Stimulated activated CD8-positive, alpha-beta memory T cell treated with anti-CD3 and anti-CD28 coated beads, Interleukin-12 subunit alpha, Interleukin-12 subunit beta, amount 100 ng/mL, for 4 hours (primary cell): ENCODE data around the gene CRLF1.
"Not testable (repeated sequence)": the region's sequence is repeated elsewhere in the genome, so short reads cannot be mapped to it uniquely, and the experiment has no call there.

Source experiments
- DNase-seq: peaks from one replicate; pipeline ENCODE4 v3.0.0-alpha.2; 2020; ENCODE audit warnings: low read depth

CRLF1 gene

GRCh38 chr19:18592732-18593131 is 13.9 kb downstream of the CRLF1 start:
- not testable (repeated sequence) for DNase-seq

DNA sequence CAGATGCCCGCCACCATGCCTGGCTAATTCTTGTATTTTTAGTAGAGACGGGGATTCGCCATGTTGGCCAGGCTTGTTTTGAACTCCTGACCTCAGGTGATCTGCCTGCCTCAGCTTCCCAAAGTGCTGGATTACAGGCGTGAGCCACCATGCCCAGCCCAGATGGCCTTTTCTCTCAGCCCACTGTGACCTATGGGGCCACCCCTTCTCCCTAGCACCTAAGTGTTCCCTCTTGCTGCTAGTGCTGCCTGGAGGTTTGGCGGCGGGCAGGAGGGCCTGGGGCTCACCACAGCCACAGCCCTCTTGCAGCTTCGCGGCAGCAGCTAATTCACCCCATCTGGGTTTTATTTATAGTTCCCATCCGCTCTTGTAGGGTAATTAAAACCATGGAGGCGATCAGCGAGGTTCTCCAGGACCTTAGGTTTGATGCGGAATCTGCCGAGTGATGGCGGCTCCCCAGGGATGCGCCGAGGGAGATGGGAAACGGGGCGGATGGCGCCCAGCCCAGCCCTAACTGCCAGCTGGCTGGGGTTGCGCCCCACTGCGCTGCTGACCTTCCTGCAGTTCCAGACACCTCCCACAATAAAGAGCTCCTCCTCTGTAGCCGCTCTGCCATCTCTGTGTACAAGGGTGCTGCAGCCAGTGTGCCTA is 14.7 kb downstream of the CRLF1 start:
- no peak for DNase-seq

DNA sequence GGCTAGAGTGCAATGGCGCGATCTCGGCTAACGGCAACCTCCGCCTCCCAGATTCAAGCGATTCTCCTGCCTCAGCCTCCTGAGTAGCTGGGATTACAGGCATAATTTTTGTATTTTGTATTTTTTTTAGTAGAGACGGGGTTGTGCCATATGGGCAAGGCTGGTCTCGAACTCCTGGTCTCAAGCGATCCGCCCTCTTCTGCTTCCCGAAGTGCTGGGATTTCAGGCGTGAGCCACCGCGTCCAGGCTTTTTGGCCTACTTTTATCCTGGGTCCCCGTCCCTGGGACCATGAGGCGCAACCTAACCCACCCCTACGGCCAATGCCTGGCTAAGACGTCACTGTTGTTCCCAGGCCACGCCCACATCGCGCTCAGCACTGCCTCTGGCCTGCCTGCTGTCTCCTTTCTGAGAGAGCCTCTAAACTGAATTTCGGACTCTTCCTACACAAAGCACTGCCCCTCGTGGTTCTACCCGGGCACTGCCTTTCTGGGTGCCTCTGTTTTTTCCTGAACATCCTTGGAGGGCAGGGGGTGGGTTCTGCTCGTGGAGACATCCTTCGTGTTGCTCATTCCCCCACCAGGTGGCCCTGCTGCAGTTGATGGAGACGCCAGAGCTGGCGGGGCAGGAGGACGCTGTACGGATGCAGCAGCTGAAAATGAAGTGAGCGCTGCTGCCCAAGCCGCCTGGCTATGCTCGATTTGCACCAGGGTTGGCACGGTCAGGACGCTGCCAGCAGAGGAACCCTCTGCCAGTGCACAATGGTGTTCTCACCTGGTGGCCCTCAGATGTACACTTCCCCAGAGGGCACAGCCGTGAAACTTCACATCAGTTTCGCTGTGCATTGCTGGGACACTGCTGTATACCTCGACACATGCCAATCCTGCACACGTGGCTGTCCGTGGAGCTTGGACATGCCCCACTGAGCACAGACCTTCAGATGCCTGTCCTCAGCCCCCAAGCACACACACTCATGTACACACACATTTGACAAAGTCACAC is 16.0 kb downstream of the CRLF1 start:
- no peak for DNase-seq

GRCh38 chr19:18589380-18590272 is 17.0 kb downstream of the CRLF1 start:
- no peak for DNase-seq

- DNase-seq, result peak; percentile 83
Measured at GRCh38 chr19:18588611-18589379, 17.8 kb downstream of the CRLF1 start, which contains the start of gene REX1BD. TSS of gene REX1BD (plus strand) at chr19:18588798. CDS start at chr19:18588802, 4 bp downstream.

DNA sequence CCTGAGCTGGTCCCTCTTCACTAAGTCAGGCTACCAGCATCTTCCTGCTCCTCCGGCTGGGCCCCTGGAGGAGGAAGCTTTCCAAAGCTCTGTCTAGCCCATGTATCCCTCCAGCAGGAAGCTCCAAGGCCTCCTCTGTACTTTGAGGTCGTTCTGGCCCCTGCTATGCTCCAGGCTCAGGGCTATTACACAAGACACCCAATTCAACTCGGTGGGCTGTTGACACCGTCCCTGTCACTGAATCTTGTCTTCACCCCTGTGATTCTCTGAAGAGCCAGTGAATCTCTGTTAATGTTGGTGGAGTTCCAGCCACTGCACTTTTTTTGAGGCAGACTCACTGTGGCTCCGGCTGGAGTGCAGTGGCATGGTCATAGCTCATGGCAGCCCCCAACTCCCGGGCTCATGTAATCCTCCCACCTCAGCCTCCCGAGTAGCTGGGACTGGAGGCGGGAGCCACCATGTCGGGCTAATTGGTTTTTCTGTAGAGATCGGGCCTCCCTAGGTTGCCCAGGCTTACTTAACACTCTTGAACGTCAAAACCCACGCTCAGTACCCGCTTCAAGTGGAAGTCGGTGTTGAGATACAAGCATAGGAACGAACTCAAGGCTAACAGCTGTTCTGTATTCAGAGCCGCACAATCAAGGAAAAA is 18.5 kb downstream of the CRLF1 start:
- DNase-seq, result no peak

DNA sequence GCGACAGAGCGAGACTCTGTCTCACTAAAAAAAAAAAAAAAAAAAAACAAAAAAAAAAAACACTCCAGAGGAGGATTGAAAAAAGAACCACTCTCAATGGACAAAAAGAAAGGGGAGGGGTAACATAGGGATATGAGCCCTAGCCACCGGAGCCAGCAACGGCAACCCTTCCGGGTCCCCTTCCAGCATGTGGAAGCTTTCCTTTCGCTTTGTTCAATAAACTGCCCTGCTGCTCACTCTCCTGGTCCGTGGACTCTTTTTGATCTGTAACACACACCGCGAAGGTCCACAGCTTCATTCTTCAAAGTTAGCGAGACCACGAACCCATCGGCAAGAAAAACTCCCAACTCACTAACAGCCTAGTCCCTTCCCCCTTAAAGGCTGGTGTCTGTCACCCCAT is 19.0 kb downstream of the CRLF1 start:
- DNase-seq, result no peak

GRCh38 chr19:18586306-18586705 is 20.3 kb downstream of the CRLF1 start:
- DNase-seq, result no peak

DNA sequence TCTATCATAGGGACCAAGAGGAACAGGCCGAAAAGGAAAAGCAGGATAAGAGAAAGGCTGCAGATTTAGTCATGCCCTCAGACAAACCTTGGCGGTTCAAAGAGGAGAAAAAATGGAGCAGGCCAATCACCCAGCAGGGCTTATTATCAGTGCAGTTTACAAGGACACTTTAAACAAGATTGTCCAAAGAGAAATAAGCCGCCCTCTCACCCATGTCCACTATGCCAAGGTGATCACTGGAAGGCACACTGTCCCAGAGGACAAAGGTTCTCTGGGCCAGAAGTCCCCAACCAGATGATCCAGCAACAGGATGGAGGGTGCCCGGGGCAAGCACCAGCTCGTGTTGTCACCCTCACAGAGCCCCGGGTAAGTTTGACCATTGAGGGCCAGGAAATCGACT is 26.3 kb downstream of the CRLF1 start:
- no peak for DNase-seq

DNA sequence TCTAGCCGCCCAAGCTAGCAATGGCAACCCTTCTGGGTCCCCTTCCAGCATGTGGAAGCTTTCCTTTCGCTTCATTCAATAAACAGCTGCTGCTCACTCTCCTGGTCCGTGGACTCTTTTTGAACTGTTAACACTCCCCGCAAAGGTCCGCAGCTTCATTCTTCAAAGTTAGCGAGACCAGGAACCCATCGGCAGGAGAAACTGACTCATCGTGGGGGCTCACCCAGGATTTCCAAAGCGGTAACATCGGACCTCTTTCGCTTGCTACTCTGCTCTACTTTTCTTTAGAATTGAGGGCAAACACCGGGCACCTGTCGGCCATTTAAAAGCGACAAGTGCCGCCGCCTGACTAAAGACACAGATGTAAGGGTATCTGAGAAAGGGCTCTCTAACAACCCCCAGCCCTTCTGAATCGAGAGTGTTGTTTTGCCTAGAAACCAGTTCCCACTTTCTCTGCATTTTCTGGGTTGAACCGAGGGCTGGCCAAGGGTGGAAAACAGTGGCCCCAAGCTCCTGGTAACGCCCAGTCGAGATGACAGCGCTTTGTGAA is 29.2 kb downstream of the CRLF1 start:
- no peak for DNase-seq

DNA sequence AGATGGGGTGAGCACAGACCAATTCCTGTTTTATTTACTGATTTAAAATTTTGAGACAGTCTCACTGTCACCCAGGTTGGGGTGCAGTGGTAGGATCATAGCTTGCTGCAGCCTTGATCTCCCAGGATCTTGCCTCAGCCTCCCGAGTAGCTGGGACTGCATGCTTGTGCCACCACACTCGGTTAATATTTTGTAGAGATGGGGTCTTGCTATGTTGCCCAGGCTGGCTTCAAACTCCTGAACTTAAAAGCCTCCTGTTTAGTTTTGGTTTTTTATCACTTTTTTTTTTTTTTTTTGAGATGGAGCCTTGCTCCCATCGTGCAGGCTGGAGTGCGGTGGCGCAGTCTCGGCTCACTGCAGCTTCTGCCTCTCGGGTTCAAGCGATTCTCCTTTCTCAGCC is 30.2 kb downstream of the CRLF1 start:
- no peak for DNase-seq

DNA sequence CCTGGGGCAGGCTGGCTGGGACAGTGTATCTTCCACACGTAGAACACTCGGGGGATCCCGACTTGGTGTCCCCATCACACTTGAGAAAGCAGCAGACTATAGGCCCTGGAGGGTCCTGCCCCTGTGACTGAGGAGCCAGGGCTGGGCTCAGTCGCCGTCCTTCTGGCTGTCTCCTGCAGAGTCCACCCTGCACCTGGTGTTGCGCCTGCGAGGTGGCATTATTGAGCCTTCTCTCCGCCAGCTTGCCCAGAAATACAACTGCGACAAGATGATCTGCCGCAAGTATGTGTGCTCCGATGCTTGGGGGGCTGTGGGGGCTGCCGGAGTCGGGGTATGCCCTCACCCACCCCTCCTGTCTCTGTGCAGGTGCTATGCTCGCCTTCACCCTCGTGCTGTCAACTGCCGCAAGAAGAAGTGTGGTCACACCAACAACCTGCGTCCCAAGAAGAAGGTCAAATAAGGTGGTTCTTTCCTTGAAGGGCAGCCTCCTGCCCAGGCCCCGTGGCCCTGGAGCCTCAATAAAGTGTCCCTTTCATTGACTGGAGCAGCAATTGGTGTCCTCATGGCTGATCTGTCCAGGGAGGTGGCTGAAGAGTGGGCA is 31.8 kb downstream of the CRLF1 start:
- no peak for DNase-seq

GRCh38 chr19:18571564-18572344 is 34.8 kb downstream of the CRLF1 start, which contains the start of gene UBA52:
TSS of gene UBA52 (plus strand) at chr19:18571857. CDS start at chr19:18573301, 1,444 bp downstream.
- peak; percentile 99 for DNase-seq

- no peak for DNase-seq
Measured at GRCh38 chr19:18568367-18568766, 38.2 kb downstream of the CRLF1 start.

DNA sequence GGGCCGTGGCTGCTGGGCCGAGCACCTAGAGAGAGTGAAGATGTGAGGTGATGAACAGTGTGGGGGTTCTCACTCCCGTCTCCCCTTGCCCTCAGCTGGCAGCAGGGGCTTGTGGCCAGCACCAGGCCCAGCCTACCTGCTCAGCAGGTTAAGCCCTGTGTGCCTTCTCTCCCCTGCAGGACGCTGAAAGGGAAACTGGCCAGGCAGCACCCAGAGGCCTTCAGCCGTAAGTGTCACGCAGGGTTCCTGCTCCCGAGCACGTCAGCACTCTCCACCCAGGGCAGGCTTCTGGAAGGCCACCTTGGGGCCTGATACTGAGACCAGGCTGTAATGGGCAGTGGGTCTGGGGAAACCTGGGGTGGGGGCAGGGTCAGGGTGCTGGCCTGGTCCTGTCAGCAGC is 39.6 kb downstream of the CRLF1 start:
- no peak for DNase-seq

DNA sequence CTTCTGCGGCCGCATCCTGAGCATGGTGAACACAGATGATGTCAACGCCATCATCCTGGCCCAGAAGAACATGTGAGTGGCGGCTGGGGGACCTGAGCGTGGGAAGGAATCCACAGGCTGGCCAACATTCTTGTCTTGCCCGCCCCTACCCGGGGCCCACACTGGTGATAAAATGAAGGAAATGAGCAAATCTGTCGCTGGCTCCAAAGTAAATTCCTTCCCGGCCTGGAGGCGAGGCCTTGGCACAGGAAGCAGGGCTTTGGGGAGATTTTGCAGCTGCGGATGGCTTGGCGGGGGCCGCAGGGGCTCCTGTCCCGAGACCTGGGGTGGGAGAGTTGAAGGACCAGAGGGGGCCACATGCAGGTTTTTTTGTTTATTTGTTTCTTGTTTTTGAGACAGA is 44.5 kb downstream of the CRLF1 start:
- DNase-seq, result no peak

GRCh38 chr19:18559685-18560084 is 46.9 kb downstream of the CRLF1 start:
- no peak for DNase-seq

DNA sequence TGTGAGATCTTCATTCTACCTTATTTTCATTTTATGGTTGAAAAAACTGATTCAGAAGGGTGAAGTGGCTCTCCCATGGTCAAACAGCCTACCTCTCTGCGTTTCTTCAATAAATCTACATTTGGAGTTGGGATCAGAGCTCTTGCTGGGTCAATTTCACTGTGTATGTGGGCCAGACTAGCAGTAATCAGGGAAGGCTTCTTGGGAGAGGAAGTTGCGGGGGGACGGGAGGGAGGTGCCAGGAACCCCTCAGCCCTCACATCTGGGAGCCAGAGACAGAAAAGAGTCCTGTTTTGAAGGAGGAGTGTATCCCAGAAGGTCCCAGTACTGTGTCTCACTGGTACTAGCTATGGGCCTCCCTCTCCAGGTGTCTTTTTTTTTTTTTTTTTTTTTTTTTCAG is 48.0 kb downstream of the CRLF1 start:
- no peak for DNase-seq

DNA sequence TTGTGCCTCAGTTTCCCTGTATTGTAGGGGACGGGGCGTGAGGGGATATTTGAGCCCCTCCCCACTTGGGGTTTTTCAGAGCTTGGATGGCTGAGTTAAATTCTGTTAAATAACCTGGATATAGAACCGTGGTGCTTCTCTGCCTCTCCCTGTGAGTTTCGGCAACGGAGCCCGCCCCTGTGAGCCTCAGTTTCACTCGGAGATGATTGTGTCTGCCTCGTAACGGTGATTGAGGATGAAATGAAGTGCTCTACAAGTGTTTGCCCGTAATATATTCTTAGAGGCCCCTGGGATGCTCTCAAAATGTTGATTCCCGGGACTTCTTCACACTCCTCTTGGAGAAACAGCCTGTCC is 48.4 kb downstream of the CRLF1 start:
- DNase-seq, result no peak
